ENCODE data around the gene EFTUD2.
A peak's percentile ranks its signal among the peaks of the same experiment; 100 is the strongest.
"Not testable (repeated sequence)": the region's sequence is repeated elsewhere in the genome, so short reads cannot be mapped to it uniquely, and the experiment has no call there.

Gene EFTUD2

DNA sequence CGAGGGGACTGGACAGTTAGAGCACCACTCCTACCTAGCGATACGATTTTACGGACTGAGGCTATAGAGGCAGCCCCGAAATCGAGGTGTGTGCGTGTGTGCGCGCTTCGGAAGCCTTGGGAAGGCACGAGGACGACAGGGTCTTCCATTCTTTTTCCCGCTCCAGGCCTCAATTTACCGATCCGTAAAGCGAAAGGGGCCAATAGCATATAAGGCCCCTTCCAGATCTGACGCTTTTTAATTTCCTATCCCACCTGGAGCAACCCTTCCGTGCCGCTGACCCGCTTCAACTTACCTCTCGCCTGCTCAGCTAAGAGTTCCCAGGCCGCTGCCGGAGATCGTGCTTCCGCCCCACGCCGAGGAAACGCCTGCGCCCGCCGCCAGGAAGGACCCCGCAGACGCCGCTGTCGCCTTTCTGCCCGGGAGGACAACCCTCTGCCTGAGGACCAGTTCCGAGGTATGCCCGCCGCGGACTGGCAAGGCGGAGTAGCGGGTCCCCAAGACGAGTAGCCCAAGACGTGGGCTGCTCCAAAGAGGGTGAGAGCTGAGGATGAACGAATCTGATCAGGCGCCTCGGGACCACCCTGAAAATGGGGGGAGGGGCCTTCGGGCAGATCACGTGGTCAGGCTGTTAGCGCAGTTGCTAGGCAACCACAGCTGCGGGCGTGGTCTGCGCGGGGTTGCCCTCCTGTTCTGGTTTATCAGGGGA, at the start of gene EFTUD2:
Gene EFTUD2 (minus strand): TSS at position 372 of the 709 bp plus-strand sequence. CDS start 4,924 bp downstream, outside the sequence.
- peak; percentile 77 for DNase-seq (ENCODE audit: low read depth)

GRCh38 chr17:44948315-44948795, 49.1 kb upstream of the EFTUD2 start:
- DNase-seq (ENCODE audit: low read depth): no peak

DNA sequence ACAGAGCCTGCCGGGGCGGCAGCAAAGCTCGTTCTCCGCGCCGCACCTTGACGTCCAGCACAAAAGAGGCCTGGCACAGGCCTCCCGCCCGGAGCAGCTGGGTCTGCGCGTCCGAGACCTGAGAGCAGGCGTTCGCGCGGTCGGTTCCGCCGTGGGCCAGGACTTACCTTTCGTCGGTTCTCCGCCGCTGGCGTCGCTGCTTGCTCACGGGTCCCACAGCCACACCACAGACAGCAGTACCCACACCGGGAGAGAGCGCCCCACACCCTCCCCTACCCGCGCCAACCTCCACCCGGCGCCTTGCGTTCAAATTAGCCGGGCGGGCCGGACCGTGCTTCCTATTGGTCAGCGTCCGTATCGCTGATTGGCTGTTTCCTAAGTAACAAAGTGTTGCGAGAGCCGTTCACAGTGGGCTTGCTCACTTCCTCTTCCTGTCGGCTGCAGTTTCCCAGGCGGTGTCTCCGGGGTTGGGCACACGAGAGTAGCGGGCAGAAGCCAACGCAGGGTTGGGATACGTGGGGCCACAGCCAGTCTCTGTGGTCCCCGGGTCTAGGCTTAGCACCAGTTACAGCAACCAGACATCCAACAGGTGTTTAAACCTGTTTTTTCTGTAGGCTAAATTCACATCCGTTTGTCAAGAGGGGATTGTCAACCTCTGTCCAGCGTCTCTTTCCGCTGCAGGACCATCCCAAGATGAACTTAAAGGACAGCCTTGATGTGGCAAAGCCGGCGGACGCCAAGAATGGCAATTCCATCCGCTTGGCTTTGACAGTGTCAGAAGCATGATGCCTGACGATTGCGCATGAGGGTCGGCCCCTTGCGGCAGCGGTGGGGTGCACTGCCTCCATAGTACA, 48.4 kb upstream of the EFTUD2 start, which contains the start of gene KIF18B:
Gene KIF18B (minus strand): TSS at position 313 of the 854 bp plus-strand sequence. CDS start 11,429 bp downstream, outside the sequence.
- peak; percentile 94 for DNase-seq (ENCODE audit: low read depth)

GRCh38 chr17:44945652-44946051, 46.4 kb upstream of the EFTUD2 start:
- not testable (repeated sequence) for DNase-seq (ENCODE audit: low read depth)

GRCh38 chr17:44942456-44942855, 43.2 kb upstream of the EFTUD2 start:
- no peak for DNase-seq (ENCODE audit: low read depth)

DNA sequence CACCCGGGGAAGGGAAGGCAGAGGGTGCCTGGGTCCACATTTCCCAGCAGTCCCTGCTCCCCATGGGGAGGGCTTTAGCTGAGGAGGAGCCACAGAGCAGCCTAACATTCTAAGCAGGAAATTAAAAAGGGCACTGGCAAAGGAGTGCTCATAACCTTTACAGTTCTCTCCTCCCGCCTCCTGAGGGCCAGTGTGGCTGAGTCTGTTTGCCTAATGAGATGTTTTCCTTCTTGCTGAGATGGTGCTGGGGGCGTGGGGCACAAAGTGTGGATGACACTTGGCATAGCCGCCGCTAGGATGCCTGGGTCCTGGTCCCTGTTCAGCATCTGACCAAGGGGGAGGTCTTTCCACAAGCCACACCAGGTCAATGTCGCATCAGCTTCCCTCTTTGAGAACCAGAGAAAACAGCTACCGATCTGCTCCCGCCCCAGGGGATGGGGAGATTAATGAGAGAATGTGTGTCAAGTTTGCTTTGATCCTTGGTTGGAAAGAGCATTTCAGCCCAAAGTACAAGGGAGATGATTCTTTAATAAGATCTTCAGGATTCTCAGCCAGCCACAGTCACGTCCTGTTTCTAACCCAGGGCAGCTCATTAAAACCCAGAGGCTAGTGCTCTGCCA, 42.6 kb upstream of the EFTUD2 start:
- no peak for DNase-seq (ENCODE audit: low read depth)

- DNase-seq (ENCODE audit: low read depth): no peak
Observed at GRCh38 chr17:44940768-44941167, 41.5 kb upstream of the EFTUD2 start.

- DNase-seq (ENCODE audit: low read depth): no peak
Observed at GRCh38 chr17:44940317-44940716, 41.1 kb upstream of the EFTUD2 start.

GRCh38 chr17:44935116-44935515, 35.9 kb upstream of the EFTUD2 start:
- no peak for DNase-seq (ENCODE audit: low read depth)

DNA sequence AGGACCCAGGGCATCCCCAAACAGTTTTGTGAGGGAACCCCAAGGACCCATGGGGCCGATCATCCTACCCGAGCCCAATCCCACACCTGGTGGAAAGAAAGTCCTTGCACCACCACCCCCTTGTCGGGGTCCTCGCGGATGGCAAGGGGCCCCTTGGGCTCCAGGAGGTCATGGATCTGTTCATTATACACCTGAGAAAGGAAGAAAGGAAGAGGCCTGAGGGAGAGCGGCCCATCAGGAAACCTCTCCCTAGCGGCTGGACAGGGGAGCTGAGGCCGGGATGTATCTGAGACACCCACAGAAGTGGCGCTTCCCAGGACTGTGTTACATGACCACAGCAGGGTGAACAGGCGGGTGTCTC, 35.5 kb upstream of the EFTUD2 start:
- no peak for DNase-seq (ENCODE audit: low read depth)

- DNase-seq (ENCODE audit: low read depth): no peak
Observed at GRCh38 chr17:44933824-44934744, 34.8 kb upstream of the EFTUD2 start.

DNA sequence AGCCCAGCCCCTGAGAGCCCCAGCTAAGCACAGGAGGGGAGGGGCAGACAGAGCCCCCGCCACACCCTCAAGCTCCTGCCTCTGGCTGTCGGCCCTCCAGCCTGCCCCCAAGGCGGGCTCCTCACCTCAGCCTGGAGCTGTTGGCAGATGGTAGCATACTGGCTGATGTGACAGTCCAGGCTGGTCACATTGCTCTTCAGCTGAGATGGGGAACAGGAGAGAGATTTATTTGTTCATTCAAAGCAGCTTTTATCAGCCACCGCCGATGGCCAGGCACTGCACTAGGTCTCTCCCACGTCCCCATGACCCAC, 33.5 kb upstream of the EFTUD2 start:
- no peak for DNase-seq (ENCODE audit: low read depth)

DNA sequence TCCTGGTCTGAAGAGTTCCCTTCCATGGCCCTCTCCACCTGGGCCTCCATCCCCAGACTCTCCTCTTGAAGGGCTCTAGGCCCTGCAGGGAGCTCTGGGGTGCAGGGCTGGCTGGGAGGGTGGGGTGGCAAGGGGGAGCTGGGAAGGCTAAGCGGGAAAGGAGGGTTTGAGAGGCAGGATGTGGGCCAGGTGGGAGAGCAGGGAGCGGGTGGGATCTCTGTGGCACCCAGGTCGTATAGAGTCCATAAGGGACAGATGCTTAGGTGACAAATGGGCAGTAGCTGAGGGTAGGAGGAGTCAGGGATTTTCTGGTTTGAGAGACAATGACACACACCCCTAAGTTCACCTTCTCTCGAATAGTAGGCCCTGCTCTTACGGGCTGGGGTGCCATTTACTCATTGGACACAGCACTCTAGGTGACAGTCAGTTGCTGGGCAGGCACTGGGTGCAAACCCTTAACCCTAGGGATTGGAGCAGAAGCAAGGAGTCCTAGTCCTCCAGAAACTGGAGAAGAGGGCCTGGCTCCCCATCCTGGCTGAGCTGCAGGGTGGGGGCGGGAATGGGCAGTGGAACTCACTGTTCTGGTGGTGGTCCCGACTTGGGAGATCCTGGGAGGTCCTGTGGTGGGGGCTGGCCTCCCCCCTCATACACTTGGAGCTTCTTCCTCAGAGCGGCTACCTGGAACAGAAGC, 33.0 kb upstream of the EFTUD2 start:
- DNase-seq (ENCODE audit: low read depth): no peak

GRCh38 chr17:44931376-44931775, 32.1 kb upstream of the EFTUD2 start:
- no peak for DNase-seq (ENCODE audit: low read depth)

GRCh38 chr17:44930667-44931066, 31.4 kb upstream of the EFTUD2 start:
- no peak for DNase-seq (ENCODE audit: low read depth)

- no peak for DNase-seq (ENCODE audit: low read depth)
Observed at GRCh38 chr17:44928950-44929720, 29.9 kb upstream of the EFTUD2 start.

DNA sequence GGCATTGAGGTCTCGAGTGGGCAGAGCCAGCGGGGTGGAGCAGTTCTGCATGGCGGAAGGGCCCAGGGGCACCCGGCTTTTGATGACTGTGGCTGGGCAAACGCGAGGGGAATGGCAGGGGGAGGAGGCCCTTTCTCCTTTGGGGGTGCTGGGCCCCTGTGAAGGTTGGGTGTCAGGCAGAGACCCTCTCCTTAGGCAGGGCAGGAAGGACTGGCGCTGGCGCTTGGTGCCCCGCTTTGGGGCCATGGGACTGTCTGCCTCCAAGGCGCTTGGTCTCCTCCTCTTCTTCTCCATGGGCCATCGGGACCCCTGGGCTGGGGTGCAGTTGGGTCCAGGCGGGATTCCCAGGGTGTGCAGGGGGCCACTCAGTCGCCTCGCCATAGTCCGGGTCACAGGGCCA, 28.9 kb upstream of the EFTUD2 start:
- DNase-seq (ENCODE audit: low read depth): no peak

DNA sequence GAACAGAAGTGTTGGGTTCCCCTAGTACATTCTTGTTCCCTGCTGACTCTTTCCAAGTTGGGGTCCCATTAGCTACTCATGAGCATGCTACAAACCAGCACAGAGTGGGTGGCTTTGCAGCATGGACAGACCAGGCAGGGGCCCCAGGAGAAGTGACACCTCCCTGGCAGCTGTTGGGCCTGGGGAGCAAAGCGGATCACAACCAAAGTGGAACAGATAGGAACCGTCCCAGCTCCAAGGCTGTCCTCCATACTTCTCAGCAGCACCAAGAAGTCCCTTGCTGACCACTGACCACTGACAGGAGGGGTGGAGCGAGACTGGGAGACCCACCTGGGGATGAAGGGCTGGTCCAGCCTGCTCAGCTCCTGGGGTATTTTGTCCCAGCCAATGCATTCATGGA, 28.5 kb upstream of the EFTUD2 start:
- DNase-seq (ENCODE audit: low read depth): no peak

- DNase-seq (ENCODE audit: low read depth): no peak
Observed at GRCh38 chr17:44926821-44927525, 27.7 kb upstream of the EFTUD2 start.

All from CMK (cell line).